HepG2 (cell line): Measurements from ENCODE around the gene HSPA1L. TPM values are rescaled to one million over a fixed set of nuclear protein-coding genes. Genes with fewer than 3 reads are reported as not detected.
A peak's percentile ranks its signal among the peaks of the same experiment; 100 is the strongest.

Source experiments
- AGO1 ChIP-seq: fragments of 200-400 bp; formaldehyde crosslinking; IDR thresholded peaks from 2 replicates; pipeline ENCODE4 v1.6.1; 2017; ENCODE audit warnings: mild to moderate bottlenecking, low read depth, low read length, moderate library complexity; ENCODE audit not compliant: poor library complexity, severe bottlenecking
- ARID2 ChIP-seq: sonication (generic); formaldehyde crosslinking; IDR thresholded peaks from 2 replicates; pipeline ENCODE4 v1.8.1; 2022; ENCODE audit warnings: mild to moderate bottlenecking, missing genetic modification reagents, borderline replicate concordance
- CBFB ChIP-seq: sonication (generic); formaldehyde crosslinking; IDR thresholded peaks from 2 replicates; pipeline ENCODE4 v1.4.0; 2020; ENCODE audit warnings: missing genetic modification reagents
- HOXA9 ChIP-seq: sonication (generic); formaldehyde crosslinking; IDR thresholded peaks from 2 replicates; pipeline ENCODE4 v1.8.1; 2022; ENCODE audit warnings: missing genetic modification reagents, mild to moderate bottlenecking, moderate library complexity, borderline replicate concordance
- MIER3 ChIP-seq: IDR thresholded peaks from 2 replicates; pipeline ENCODE4 v1.6.1; 2016; ENCODE audit warnings: missing compliant biosample characterization, borderline replicate concordance
- PHB2 ChIP-seq: fragments of 450-650 bp; IDR thresholded peaks from 2 replicates; pipeline ENCODE4 v1.6.1; 2018; ENCODE audit not compliant: partially characterized antibody
- PRPF4 ChIP-seq: fragments of 200-400 bp; formaldehyde crosslinking; IDR thresholded peaks from 2 replicates; pipeline ENCODE4 v1.6.1; 2016; ENCODE audit warnings: low read length, low read depth; ENCODE audit not compliant: poor library complexity, severe bottlenecking
- TBL1XR1 ChIP-seq: fragments of 150-350 bp; IDR thresholded peaks from 2 replicates; pipeline ENCODE4 v1.6.1; 2014; ENCODE audit warnings: borderline replicate concordance, low read length; ENCODE audit not compliant: partially characterized antibody
- TEAD2 ChIP-seq: sonication (generic); formaldehyde crosslinking; IDR thresholded peaks from 2 replicates; pipeline ENCODE4 v1.9.0; 2021; ENCODE audit warnings: missing genetic modification reagents
- ZBTB3 ChIP-seq: sonication (generic); formaldehyde crosslinking; IDR thresholded peaks from 2 replicates; pipeline ENCODE4 v1.4.0; 2020; ENCODE audit warnings: low read depth, mild to moderate bottlenecking, moderate library complexity, missing genetic modification reagents, borderline replicate concordance
- ZNF230 ChIP-seq: sonication (generic); formaldehyde crosslinking; IDR thresholded peaks from 2 replicates; pipeline ENCODE4 v1.4.0; 2020; ENCODE audit warnings: mild to moderate bottlenecking, missing genetic modification reagents
- polyA plus RNA-seq, 8 experiments: library from polyadenylated mRNA; depleted of rRNA in 3 of 8; stranded (reverse) in 7 of 8; unstranded in 1 of 8; fragments of >200 nt; fragmentation: Illumina TruSeq in 4 of 8; extraction: Trizol in 4 of 8; gene quantifications; 2 replicates each; pipeline versions ENCODE4 v1.2.1 to v1.2.3, GENCODE V29; 2011 to 2016; ENCODE audit warnings: low read depth in 4 of 8, missing spikeins in 1 of 8, mixed read lengths in 1 of 8; ENCODE audit not compliant: insufficient read depth in 1 of 8
- total RNA-seq, 5 experiments: library from RNA; depleted of rRNA; stranded (reverse); fragments of >200 nt; fragmentation: Illumina TruSeq; extraction: Trizol; gene quantifications; 2 replicates each; pipeline ENCODE4 v1.2.3, GENCODE V29; 2016; ENCODE audit warnings: low read depth in 1 of 5
- TF ChIP-seq, protein P1 (sequence below), 2 experiments: sonication (generic) in 1 of 2; formaldehyde crosslinking in 1 of 2; IDR thresholded peaks; 2 replicates each; pipeline versions ENCODE4 v1.4.0 to v1.6.1; 2018 to 2020; ENCODE audit warnings: missing genetic modification reagents in 2 of 2, borderline replicate concordance in 1 of 2, low read depth in 1 of 2, mild to moderate bottlenecking in 1 of 2, missing biosample characterization in 1 of 2
- TF ChIP-seq, protein P2 (sequence below): sonication (generic); formaldehyde crosslinking; conservative IDR thresholded peaks from 2 replicates; pipeline ENCODE4 v1.8.1; 2023; ENCODE audit warnings: missing genetic modification reagents
- TF ChIP-seq, protein P3 (sequence below): sonication (generic); formaldehyde crosslinking; IDR thresholded peaks from 2 replicates; pipeline ENCODE4 v1.4.0; 2020; ENCODE audit warnings: missing genetic modification reagents
- TF ChIP-seq, protein P4 (sequence below): sonication (generic); formaldehyde crosslinking; IDR thresholded peaks from 2 replicates; pipeline ENCODE4 v1.4.0; 2020; ENCODE audit warnings: mild to moderate bottlenecking, missing genetic modification reagents
- TF ChIP-seq, protein P5 (sequence below): sonication (generic); formaldehyde crosslinking; IDR thresholded peaks from 2 replicates; pipeline ENCODE4 v1.5.0; 2020; ENCODE audit warnings: mild to moderate bottlenecking, missing genetic modification reagents

HSPA1L gene
- total and polyA plus RNA-seq, 2 of the 13 experiments (the other 11 are each of a cell fraction or from before 2014, with no cell fraction given), result 0.55 to 1.0 TPM

DNA sequence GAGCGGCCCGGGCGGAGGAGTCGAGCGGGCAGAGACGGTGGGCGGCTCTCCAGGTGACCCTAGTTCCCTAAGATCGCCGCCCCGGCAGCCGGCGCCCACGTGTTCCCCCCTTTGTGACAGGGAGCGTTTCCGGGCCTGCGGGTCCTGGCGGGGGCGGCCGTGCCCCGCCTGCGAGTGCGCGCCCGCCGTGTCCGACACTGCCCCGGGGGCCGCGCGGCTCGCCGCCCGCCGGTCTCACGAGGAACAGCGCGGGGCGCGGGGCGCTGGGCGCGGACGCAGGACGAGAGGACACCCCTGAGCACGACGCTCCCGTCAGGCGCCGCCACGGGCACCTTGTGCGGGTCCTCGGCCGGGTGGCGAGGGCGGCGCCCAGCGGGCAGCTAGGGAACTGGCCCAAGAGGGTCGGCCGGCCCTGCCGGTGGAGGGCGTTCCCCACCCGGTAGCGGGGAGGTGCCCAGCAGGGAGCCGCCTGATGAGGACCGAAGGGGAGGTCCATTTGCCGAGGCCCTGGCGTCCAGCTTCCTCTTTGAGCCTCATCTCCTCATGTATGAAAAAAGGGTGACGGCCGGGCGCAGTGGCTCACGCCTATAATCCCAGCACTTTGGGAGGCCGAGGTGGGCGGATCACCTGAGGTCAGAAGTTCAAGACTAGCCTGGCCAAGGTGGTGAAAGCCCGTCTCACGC, 19.3 kb downstream of the HSPA1L start, which contains the start of gene VARS1 (continued):
- TF ChIP-seq CBFB (CRISPR knock-in tag), result peak; percentile 64; the same call in 1 of the 2 replicates
- TF ChIP-seq, protein P1, sequence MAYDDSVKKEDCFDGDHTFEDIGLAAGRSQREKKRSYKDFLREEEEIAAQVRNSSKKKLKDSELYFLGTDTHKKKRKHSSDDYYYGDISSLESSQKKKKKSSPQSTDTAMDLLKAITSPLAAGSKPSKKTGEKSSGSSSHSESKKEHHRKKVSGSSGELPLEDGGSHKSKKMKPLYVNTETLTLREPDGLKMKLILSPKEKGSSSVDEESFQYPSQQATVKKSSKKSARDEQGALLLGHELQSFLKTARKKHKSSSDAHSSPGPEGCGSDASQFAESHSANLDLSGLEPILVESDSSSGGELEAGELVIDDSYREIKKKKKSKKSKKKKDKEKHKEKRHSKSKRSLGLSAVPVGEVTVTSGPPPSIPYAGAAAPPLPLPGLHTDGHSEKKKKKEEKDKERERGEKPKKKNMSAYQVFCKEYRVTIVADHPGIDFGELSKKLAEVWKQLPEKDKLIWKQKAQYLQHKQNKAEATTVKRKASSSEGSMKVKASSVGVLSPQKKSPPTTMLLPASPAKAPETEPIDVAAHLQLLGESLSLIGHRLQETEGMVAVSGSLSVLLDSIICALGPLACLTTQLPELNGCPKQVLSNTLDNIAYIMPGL (CRISPR knock-in tag; IDR thresholded peaks at IDR 0.05; ENCODE audit: borderline replicate concordance in 1 of 2, low read depth in 1 of 2), result peak; percentile 97 to 99
- TF ChIP-seq PRPF4, result no peak
- peak; percentile 47; the same call in 1 of the 2 replicates for TF ChIP-seq MIER3 (CRISPR knock-in tag)
- TF ChIP-seq ARID2 (CRISPR knock-in tag), result 0 out of 2 replicates have a peak, but pooled peaks have one; percentile 65
- TF ChIP-seq, protein P2, sequence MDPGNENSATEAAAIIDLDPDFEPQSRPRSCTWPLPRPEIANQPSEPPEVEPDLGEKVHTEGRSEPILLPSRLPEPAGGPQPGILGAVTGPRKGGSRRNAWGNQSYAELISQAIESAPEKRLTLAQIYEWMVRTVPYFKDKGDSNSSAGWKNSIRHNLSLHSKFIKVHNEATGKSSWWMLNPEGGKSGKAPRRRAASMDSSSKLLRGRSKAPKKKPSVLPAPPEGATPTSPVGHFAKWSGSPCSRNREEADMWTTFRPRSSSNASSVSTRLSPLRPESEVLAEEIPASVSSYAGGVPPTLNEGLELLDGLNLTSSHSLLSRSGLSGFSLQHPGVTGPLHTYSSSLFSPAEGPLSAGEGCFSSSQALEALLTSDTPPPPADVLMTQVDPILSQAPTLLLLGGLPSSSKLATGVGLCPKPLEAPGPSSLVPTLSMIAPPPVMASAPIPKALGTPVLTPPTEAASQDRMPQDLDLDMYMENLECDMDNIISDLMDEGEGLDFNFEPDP (CRISPR knock-in tag), result no peak
- TF ChIP-seq, protein P3, sequence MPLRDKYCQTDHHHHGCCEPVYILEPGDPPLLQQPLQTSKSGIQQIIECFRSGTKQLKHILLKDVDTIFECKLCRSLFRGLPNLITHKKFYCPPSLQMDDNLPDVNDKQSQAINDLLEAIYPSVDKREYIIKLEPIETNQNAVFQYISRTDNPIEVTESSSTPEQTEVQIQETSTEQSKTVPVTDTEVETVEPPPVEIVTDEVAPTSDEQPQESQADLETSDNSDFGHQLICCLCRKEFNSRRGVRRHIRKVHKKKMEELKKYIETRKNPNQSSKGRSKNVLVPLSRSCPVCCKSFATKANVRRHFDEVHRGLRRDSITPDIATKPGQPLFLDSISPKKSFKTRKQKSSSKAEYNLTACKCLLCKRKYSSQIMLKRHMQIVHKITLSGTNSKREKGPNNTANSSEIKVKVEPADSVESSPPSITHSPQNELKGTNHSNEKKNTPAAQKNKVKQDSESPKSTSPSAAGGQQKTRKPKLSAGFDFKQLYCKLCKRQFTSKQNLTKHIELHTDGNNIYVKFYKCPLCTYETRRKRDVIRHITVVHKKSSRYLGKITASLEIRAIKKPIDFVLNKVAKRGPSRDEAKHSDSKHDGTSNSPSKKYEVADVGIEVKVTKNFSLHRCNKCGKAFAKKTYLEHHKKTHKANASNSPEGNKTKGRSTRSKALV (CRISPR knock-in tag), result peak; percentile 77
- TF ChIP-seq HOXA9 (CRISPR knock-in tag), result 0 out of 2 replicates have a peak, but pooled peaks have one; percentile 7
- TF ChIP-seq, protein P4, sequence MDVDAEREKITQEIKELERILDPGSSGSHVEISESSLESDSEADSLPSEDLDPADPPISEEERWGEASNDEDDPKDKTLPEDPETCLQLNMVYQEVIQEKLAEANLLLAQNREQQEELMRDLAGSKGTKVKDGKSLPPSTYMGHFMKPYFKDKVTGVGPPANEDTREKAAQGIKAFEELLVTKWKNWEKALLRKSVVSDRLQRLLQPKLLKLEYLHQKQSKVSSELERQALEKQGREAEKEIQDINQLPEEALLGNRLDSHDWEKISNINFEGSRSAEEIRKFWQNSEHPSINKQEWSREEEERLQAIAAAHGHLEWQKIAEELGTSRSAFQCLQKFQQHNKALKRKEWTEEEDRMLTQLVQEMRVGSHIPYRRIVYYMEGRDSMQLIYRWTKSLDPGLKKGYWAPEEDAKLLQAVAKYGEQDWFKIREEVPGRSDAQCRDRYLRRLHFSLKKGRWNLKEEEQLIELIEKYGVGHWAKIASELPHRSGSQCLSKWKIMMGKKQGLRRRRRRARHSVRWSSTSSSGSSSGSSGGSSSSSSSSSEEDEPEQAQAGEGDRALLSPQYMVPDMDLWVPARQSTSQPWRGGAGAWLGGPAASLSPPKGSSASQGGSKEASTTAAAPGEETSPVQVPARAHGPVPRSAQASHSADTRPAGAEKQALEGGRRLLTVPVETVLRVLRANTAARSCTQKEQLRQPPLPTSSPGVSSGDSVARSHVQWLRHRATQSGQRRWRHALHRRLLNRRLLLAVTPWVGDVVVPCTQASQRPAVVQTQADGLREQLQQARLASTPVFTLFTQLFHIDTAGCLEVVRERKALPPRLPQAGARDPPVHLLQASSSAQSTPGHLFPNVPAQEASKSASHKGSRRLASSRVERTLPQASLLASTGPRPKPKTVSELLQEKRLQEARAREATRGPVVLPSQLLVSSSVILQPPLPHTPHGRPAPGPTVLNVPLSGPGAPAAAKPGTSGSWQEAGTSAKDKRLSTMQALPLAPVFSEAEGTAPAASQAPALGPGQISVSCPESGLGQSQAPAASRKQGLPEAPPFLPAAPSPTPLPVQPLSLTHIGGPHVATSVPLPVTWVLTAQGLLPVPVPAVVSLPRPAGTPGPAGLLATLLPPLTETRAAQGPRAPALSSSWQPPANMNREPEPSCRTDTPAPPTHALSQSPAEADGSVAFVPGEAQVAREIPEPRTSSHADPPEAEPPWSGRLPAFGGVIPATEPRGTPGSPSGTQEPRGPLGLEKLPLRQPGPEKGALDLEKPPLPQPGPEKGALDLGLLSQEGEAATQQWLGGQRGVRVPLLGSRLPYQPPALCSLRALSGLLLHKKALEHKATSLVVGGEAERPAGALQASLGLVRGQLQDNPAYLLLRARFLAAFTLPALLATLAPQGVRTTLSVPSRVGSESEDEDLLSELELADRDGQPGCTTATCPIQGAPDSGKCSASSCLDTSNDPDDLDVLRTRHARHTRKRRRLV (CRISPR knock-in tag), result no peak
- TF ChIP-seq, protein P5, sequence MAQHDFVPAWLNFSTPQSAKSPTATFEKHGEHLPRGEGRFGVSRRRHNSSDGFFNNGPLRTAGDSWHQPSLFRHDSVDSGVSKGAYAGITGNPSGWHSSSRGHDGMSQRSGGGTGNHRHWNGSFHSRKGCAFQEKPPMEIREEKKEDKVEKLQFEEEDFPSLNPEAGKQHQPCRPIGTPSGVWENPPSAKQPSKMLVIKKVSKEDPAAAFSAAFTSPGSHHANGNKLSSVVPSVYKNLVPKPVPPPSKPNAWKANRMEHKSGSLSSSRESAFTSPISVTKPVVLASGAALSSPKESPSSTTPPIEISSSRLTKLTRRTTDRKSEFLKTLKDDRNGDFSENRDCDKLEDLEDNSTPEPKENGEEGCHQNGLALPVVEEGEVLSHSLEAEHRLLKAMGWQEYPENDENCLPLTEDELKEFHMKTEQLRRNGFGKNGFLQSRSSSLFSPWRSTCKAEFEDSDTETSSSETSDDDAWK, result no peak
- TF ChIP-seq TBL1XR1, result no peak
- no peak for TF ChIP-seq TEAD2 (CRISPR knock-in tag)
- no peak for TF ChIP-seq AGO1
- peak; percentile 84; the same call in 1 of the 2 replicates for TF ChIP-seq ZBTB3 (CRISPR knock-in tag)
- TF ChIP-seq PHB2, result no peak
- TF ChIP-seq ZNF230 (CRISPR knock-in tag), result 0 out of 2 replicates have a peak, but pooled peaks have one; percentile 32
